NCI-H1930 (cell line): Measurements from ENCODE around the gene SLC9A5.
A peak's percentile ranks its signal among the peaks of the same experiment; 100 is the strongest.

Experiments used
- DNase-seq, 2 experiments: peaks; one replicate each; lab custom pipeline; 2025; lab: John Stamatoyannopoulos, UW

The SLC9A5 gene, protein sequence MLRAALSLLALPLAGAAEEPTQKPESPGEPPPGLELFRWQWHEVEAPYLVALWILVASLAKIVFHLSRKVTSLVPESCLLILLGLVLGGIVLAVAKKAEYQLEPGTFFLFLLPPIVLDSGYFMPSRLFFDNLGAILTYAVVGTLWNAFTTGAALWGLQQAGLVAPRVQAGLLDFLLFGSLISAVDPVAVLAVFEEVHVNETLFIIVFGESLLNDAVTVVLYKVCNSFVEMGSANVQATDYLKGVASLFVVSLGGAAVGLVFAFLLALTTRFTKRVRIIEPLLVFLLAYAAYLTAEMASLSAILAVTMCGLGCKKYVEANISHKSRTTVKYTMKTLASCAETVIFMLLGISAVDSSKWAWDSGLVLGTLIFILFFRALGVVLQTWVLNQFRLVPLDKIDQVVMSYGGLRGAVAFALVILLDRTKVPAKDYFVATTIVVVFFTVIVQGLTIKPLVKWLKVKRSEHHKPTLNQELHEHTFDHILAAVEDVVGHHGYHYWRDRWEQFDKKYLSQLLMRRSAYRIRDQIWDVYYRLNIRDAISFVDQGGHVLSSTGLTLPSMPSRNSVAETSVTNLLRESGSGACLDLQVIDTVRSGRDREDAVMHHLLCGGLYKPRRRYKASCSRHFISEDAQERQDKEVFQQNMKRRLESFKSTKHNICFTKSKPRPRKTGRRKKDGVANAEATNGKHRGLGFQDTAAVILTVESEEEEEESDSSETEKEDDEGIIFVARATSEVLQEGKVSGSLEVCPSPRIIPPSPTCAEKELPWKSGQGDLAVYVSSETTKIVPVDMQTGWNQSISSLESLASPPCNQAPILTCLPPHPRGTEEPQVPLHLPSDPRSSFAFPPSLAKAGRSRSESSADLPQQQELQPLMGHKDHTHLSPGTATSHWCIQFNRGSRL

DNA sequence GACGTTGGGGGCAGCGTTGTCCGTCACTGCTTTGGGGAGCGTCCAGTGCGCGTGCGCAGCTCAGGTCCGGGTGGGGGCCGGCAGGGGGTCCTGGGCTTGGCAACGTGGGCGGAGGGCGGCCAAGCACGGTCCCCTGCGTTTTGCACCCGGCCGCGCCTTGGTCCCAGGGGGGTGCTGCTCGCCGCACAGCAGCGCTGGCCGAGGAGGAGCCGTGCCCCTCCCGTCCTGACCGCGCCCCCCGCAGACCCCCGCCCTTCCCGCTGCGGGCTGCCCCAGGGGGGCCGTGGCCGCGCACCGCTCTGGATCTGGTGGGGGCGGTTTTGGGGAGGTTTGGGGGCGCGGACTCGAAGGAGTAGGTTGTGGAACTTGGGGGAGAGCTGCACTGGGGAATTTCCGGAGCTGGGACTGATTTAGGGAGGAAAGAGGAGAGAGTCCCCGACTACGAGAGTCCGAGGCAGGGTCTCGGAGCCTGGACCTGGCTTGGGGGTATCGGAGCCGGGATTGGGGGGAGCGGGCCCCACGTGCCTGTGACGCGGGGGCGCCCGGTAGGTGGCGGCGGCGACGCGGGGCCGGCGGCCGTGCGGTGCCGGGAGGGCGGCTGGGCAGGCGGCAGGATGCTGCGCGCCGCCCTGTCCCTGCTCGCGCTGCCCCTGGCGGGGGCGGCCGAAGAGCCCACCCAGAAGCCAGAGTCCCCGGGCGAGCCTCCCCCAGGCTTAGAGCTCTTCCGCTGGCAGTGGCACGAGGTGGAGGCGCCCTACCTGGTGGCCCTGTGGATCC, at the start of gene SLC9A5:
Gene SLC9A5, plus strand, starts transcription at position 579 of the 777 bp plus-strand sequence. Its CDS starts 36 bp downstream, at position 615.
- DNase-seq, result peak in 1 of 2 experiments; percentile 14

DNA sequence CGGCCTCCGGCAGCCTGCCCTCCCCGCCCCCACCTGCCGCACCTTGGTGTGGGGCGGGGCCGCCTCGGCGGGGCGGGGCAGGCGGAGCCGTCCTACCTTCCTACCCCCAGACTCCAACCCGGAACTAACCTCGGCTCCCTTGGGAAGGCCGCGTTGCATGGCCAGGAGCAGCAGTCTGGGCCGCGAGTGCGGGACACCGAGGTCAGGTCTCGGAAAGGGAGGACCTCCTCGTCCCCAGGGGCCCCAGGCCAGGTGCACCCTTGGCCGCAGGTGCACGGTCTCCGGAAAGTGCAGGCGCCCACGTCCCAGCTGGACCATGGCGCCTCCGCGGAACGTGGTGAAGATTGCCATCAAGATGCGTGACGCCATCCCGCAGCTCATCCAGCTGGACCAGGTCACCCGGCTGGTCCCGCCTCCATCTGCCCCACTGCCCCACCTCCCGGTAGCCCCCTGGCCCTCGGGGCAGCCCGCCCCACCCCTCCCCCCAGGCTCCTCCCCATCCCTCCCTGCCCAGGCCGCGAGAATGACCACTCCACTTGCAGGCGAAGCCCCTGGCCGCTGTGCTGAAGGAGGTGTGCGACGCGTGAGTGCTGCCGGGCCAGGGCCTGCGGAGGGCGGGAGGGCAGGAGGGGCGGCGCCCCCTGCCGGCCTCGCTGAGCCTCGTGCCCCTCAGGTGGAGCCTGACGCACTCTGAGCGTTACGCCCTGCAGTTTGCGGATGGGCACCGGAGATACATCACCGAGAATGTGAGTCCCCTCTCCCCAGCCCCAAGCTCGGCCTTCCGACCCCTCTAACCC, 49.6 kb upstream of the SLC9A5 start, which contains the start of gene ELMO3:
Gene ELMO3, plus strand, starts transcription at position 121 of the 797 bp plus-strand sequence. Its CDS starts 196 bp downstream, at position 317.
- DNase-seq, result peak in 1 of 2 experiments; percentile 39

DNA sequence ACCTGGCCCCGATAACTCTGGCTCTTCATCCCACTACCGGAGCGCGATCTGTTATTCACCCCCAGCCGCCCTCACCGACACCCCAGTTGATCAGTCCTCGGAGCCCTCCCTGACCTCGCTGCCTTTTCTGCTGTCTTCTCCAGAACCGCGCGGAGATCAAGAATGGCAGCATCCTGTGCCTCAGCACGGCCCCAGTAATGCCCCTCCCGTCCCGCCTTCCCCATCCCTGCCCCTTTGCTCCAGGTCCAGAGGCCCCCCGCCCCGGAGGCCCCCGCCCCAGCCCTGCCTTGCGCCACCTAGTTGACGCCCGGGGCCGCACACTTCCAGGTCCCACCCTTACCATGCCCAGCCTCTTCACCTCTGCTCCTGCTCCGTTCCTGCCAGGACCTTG, 49.0 kb upstream of the SLC9A5 start:
- no peak for DNase-seq

DNA sequence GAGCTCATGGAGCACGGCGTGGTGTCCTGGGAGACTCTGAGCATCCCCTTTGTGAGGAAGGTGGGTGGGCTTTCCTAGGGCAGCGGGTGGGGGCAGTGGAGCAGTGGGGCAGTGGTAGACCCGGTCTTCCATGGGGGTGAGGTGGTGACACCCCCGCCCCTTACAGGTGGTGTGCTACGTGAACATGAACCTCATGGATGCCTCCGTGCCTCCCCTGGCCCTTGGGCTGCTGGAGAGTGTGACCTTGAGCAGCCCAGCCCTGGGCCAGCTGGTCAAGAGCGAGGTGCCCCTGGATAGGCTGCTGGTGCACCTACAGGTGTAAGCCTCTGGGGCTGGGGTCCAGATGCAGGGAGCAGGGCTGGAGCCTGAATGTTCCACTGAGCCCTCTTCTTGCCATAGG, 48.3 kb upstream of the SLC9A5 start:
- DNase-seq, result no peak

DNA sequence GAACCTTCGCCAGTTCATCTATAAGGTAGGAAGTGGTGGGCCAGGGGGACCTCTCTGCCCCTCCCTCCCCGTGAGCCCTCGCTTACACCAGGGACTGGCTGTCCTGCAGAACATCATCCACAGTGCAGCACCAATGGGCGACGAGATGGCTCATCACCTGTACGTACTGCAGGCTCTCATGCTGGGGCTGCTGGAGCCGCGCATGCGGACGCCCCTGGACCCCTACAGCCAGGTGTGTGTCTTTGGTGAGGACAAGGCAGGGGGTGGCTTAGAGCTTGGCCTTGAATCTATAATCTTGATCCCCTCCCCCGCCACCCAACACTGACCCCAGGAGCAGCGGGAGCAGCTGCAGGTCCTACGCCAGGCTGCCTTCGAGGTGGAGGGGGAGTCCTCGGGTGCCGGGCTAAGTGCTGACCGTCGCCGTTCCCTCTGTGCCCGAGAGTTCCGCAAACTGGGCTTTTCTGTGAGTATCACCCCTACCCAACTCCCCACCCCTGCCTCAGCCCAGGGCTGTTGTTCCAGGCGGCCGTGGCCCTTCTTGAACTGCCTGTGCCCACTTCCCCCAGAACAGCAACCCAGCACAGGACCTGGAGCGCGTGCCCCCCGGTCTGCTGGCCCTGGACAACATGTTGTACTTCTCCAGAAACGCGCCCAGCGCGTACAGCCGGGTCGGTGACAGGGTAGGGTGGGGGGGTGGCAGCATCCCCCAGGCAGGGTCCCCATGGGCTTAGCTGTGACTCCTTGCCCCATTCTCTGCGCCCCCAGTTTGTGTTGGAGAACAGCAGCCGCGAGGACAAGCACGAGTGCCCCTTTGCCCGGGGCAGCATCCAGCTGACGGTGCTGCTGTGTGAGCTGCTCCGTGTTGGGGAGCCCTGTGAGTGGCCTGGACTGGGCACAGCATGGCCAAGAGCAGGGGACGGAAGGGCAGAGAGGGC, 47.1 kb upstream of the SLC9A5 start:
- no peak for DNase-seq

DNA sequence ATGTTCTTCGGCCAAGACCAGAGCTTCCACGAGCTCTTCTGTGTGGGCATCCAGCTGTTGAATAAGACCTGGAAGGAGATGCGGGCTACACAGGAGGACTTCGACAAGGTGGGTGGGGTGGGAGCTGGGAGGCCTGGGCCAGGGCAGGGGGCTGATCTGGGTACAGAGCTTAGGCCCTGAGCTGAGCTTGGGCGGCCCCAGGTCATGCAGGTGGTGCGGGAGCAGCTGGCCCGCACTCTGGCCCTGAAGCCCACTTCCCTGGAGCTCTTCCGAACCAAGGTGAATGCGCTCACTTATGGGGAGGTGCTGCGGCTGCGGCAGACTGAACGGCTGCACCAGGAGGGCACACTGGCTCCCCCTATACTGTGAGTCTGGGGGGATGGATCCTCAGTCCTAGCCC, 46.4 kb upstream of the SLC9A5 start:
- no peak for DNase-seq

DNA sequence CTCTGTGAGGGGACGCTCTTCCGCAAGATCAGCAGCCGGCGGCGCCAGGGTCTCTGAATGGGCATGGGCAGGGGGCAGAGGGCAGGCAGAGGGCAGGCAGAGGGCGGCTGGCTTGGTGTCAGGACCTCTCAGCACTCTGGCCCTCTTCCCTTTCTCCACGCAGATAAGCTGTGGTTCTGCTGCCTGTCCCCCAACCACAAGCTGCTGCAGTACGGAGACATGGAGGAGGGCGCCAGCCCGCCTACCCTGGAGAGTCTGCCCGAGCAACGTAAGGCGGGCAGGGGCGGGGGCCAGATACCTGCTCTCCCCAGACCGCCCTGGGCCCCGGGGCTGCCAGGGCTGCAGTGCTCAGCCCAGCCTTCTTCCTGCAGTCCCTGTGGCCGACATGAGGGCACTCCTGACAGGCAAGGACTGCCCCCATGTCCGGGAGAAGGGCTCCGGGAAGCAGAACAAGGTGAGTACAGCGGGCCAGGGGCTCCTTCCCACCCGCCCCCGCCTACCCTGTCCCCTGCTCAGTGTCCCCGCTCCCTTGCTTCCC, 45.8 kb upstream of the SLC9A5 start:
- DNase-seq, result no peak

DNA sequence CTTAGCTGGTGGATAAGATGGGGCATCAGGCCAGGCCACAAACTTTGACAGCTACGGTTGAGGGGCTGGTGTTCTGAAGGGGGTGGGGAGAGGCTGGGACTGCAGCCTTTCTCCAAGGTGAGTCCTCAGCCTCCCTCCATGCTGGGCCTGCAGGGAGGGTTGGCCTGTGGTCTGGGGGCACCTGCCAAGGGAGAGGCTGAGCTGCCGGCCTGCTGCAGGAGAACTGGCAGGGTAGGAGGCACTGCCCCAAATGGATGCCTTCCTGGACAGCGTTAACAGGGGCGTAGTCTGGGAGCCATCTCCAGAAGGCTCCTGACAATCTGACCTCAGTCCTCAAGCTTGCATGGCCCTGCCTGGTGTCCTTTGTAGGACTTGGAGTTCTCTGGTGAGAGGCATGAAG, 44.7 kb upstream of the SLC9A5 start:
- DNase-seq, result no peak

DNA sequence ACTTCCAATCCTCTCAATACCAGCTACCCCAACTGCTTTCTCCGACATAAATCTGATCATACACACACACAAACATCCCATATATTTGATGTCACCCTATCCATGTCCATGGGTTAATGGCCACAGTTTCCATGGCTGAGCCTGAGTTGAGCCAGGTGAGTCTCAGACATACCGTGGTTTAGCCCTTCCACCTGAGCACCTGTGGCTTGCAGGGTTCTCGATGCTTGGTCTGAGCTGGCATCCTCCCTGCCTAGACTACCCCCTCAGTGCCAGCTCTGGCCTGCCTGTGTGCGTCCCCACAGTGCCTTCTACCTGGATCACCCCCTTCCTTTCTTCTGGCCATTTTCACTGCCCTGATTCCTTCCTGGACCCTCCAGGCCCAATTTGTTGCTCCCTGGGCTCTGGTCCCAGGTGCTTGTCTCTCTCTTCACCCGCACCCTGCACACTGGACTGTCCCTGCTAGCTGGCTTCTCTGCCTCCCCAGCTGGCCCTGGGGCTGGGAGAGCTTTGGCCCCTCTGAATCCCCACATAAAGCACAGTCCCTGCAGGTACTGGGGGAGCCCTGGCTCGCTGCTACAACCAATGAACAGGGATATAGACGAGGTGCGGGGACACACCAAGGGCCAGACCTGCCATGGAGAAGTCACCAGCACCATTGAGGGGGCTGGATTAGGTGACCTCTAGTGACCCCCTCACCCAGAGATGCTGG, 42.5 kb upstream of the SLC9A5 start:
- no peak for DNase-seq

DNA sequence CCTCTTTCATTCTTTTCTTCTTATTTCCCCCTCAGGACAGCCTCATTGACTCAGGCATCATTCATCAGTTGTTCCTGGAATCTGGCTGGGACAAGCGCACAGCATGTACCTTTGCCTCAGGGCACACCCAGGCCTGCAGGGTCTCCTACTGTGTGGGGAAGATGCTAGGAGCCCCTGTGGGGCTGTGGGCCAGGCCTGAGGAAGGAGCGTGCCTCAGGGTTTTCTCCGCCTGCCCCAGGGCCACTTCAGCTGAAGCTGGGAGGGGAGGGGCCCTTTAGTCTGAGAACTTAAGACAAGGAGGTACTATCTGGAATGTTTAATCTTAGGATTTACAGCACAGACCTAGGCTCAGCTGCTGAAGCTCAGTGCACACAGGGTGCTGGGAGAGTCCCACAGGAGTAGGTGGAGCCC, 41.9 kb upstream of the SLC9A5 start:
- DNase-seq, result no peak

DNA sequence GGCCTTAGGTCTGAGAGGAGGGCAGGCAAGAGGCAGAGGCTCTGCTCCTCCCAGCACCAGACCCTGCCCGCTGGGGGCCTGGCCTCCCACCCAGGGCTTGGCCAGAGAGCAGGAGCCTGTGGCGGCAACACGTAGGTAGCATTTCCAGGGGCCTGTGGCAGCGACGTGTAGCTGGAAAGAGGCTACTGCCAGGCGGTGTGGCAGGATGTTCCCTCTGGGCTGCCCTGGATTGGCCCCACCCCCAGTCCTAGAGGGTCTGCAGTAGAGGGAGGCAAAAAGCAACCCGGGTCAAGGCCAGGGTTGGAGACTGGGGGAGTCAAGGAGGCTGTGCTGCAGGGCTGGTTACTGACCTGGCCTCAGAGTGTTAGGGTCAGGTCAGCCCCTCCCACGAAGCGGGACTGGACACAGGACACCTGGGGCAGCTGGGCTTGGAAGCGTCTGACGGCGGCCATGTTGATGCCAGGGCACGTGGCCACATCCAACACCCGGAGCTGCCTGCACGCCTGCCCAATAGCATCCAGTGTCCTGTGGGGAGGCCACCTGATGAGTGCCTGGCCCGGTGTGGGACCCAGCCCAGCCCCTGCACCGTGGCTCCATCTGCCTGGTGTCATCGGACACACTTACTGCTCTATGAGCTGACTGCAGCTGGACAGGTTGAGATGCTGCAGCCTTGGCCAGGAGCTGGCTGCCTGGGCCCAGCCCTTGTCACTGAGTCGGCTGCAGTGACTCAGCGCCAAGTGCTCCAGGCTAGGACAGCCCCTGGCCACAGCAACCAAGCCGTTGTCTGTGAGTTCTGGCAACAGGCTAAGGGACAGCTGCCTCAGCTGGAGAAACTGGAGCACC, 41.3 kb upstream of the SLC9A5 start:
- no peak for DNase-seq

DNA sequence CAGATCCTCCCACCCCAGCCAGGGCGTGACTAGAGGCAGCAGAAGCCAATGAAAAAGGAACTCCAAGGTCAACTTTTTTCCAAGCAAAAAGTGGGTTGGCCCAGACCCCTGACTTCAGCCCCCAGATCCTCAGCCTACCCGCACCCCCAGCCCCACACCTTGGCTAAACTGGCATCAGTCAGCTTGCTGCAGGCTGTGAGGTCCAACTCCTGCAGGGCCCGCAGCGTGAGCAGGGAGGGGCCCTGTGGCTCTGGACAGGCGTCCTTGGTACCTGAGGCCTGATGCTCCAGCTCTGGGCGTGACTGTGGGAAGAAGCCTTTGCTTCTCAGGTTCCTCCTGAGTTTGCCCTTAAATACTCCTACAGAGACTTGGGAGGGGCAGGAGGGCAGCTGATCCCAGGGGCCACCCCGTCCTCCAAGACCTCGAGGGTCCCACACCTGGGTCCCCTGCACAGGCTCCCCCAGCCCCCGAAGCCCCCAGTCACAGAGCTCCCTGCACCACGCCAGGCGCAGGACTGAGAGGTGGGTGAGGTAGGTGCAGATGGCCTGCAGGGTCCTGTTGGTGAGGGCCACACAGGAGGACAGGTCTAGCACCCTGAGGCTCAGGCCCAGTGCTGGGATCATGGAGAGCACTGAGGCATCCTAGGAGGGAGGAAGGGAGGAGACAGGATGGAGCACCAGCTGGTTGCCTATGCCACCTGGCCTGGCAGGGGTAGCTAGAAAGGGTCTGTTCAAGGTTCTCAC, 40.5 kb upstream of the SLC9A5 start:
- no peak for DNase-seq

DNA sequence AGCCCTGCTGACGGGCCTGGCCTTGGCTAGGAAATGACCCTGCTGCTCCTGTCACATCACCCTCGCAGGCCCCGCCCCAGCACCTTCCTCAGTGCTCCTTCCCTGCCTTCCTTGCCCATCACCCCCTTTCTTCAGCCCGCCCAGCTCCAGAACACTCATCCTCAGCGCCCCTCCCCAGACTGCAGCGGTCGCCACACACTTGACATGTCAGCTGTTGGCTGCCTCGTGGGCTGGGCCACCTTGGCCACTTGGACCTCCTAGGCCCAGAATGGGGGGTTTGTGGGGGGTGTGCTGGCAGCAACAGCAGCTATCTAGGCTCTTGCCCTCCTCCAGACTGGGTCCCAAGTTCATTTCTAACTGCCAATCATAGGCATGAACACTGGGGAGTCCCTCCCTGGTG, 39.2 kb upstream of the SLC9A5 start:
- DNase-seq, result no peak

DNA sequence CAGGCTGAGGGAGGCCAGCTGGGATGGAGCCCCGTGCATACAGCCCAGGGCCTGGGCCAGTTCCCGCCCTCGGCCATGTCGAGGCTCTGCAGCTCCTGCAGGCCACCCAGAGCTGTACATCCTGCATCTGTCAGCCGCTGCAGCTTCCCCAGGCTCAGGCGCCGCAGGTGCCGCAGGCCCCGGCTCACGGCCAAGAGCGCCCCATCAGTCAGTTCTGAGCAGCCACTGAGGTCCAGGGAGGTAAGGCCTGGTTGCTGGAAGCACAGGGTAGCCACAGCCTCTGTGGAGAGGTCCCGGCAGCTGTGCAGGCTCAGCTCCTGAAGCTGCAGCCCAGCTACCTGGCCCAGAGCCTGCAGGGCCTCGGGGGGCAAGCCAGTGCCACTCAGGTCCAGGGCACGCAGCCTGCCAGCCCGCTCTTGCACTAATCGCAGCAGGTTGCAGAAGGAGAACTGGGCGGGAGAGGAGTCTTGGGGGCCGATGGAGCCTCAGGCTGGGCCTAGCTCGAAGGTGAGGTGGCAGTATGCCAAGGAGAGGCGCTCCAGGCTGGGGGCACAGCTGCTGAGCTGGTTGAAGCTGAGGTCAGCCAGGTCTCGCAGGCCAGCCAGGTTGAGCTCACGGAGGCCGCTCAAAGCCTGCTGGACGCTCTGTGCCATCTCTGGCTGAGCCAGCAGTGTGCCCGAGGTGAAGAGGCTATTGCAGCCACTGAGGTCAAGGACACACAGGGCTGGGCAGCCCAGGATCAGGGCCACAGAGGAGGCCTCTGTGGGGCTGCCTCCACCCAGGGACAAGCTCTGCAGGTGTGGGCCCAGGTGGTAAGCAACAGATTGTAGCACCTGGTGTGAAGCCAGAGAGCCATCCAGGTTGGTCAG, 38.5 kb upstream of the SLC9A5 start:
- no peak for DNase-seq

DNA sequence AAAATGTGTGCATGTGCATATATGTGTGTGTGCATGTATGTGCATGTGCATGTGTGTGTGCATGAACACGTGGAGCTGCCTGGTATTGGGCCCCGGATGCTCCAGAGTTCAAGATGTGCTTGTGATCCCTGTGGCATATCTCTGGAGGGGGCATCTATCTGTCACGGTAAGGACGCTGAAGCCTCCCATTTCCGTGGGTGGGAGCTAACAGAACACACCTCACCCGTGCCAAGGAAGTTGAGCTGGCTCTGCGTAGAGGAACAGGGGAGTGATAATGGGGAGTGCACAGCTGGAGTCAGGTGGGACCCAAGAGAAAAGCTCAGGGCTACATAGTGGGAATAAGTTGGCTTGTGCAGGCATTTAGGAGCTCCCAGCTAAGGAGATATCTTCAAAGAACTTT, 37.1 kb upstream of the SLC9A5 start:
- DNase-seq, result no peak

DNA sequence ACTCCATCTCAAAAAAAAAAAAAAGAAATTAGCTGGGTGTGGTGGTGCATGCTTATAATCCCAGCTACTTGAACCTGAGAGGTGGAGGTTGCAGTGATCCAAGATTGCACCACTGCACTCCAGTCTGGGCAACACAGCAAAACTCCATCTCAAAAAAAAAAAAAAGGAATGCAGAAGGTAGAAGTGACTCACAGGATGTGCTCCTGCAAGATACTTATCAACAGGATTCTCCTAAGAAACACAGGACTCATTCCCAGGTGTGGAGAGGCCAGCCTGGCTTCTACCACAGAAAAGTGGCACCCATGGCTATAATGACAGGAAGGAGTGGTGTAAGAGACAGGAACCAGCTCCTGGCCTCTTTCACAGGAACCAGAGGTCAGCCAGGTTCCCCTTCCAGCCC, 36.0 kb upstream of the SLC9A5 start:
- no peak for DNase-seq
